Muscle layer of colon (tissue), 2 donors: Measurements from ENCODE around the gene CSF3.
"Not testable (repeated sequence)": the region's sequence is repeated elsewhere in the genome, so short reads cannot be mapped to it uniquely, and the experiment has no call there.

Experiments
- H3K27ac ChIP-seq: one replicate; pipeline ENCODE4 v1.7.0; 2013; ENCODE audit warnings: low read depth, mild to moderate bottlenecking, low read length, moderate library complexity
- H3K27me3 ChIP-seq, 2 donors: one replicate each; pipeline ENCODE4 v1.7.0; 2013; ENCODE audit warnings: low read length in 2 of 2, mild to moderate bottlenecking in 2 of 2; ENCODE audit not compliant: insufficient read depth in 2 of 2, control insufficient read depth in 1 of 2
- H3K36me3 ChIP-seq: one replicate; pipeline ENCODE4 v1.7.0; 2013; ENCODE audit warnings: mild to moderate bottlenecking, low read length; ENCODE audit not compliant: insufficient read depth
- H3K4me1 ChIP-seq: one replicate; pipeline ENCODE4 v1.7.0; 2013; ENCODE audit warnings: mild to moderate bottlenecking, low read length; ENCODE audit not compliant: insufficient read depth
- H3K4me3 ChIP-seq, 2 donors: one replicate each; pipeline ENCODE4 v1.7.0; 2013; ENCODE audit warnings: low read length in 2 of 2, low read depth in 1 of 2, mild to moderate bottlenecking in 1 of 2, moderate library complexity in 1 of 2
- H3K9ac ChIP-seq: one replicate; pipeline ENCODE4 v1.7.0; 2013; ENCODE audit warnings: low read length
- H3K9me3 ChIP-seq: one replicate; pipeline ENCODE4 v1.7.0; 2013; ENCODE audit warnings: mild to moderate bottlenecking, low read length
- donor health status: abdominal sarcoma.
- donor health status: Adenocarcinoma of cecum.

CSF3 gene

DNA sequence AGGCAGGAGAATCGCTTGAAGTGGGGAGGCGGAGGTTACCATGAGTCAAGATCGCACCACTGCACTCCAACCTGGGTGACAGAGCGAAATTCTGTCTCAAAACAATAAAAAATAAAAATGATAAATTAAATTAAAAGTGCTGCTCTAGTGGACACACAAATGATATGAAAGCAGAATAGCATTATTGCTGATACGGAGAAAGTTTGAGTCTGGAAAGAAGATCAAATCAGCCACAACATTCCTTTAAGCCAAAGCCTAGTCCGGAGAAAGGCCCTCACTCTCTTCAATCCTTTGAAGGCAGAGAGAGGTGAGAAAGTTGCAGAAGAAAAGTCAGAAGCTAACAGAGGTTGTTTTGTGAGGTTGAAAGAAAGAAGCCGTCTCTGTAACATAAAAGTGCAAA, 15.1 kb upstream of the CSF3 start:
- H3K4me1 ChIP-seq: no peaks in the 10 kb centered on the region
- no peaks in the 10 kb centered on the region for H3K9me3 ChIP-seq
- H3K36me3 ChIP-seq: peaks cover 26% of the 10 kb centered on the region
- H3K27me3 ChIP-seq: no peaks in the 10 kb centered on the region
- H3K27ac ChIP-seq: no peak overlapping the region
- no peak overlapping the region for H3K9ac ChIP-seq
- H3K4me3 ChIP-seq: no peak overlapping the region

DNA sequence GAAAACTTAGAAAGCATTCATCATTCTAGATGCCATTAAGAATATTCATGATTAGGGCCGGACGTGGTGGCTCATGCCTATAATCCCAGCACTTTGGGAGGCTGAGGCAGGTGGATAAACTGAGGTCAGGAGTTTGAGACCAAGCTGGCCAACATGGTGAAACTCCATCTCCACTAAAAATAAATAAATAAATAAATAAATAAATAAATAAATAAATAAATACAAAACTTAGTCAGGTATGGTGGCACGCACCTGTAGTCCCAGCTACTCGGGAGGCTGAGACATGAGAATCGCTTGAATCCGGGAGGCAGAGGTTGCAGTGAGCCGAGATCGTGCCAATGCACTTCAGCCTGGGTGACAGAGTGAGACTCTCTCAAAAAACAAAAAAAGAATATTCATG, 13.9 kb upstream of the CSF3 start:
- H3K27ac ChIP-seq, H3K4me3 ChIP-seq, H3K9ac ChIP-seq, H3K4me1 ChIP-seq, H3K9me3 ChIP-seq, H3K27me3 ChIP-seq: not testable (repeated sequence)
- peaks cover 16% of the 10 kb centered on the region for H3K36me3 ChIP-seq

DNA sequence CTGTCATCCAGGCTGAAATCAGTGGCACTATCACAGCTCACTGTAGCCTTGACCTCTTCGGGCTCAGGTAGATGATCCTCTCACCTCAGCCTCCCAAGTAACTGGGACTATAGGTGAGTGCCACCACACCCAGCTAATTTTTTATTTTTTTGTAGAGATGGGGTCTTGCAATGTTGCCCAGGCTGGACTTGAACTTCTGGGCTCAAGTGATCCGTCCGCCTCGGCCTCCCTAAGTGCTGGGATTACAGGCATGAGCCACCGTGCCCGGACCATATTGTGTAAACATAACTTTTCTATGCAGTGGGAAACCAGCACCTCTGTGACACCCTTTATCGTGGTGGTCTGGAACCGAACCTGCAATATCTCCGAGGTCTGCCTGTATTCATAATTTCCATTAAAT, 11.2 kb upstream of the CSF3 start:
- Histone ChIP-seq H3K27me3 (no peaks in the 10 kb centered on the region), H3K4me1 (no peaks in the 10 kb centered on the region), H3K4me3 (no peak overlapping the region), H3K9ac (no peak overlapping the region), H3K36me3 (no peaks in the 10 kb centered on the region), H3K27ac (no peak overlapping the region), H3K9me3 (no peaks in the 10 kb centered on the region)

DNA sequence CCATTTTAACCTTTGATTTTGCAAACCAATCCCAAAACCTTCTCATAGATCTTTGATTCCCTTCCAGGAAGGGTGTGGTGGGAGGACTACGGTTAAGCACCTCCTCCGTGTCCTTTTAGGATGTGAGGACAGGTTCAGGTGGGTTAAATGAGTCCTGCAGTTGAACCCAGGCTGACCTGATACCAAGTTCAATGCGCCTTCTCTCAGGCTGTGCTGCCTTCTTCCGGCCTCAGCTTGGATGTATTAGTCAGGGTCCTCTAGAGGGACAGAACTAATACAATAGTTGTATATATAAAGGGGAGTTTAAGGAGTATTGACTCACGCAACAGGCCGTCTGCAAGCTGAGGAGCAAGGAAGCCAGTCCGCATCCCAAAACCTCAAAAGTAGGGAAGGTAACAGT, 10.5 kb upstream of the CSF3 start:
- Histone ChIP-seq H3K36me3 (no peaks in the 10 kb centered on the region), H3K9me3 (no peaks in the 10 kb centered on the region), H3K4me3 (no peak overlapping the region), H3K27ac (no peak overlapping the region), H3K9ac (no peak overlapping the region), H3K4me1 (no peaks in the 10 kb centered on the region), H3K27me3 (no peaks in the 10 kb centered on the region)

DNA sequence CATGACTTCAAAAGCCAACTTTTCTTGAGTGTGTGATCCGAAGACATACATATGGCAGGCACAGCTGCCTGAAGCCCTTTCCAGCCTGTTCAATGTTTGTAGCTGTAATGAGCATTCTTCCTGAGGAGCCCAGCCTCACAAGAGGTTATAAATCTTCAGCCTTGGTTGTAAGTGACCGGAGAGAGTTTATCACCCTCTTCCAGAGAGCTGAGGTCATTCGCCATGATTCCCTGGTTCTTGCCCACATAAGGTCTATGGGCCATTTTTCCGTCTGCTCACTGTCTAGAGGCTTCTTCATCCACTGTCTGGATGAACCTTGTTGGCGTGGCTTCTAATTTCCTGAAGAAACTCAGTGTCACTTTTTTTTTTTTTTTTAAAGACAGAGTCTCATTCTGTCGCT, 9.7 kb upstream of the CSF3 start:
- no peaks in the 10 kb centered on the region for H3K27me3 ChIP-seq
- H3K9ac ChIP-seq: no peak overlapping the region
- no peak overlapping the region for H3K27ac ChIP-seq
- no peaks in the 10 kb centered on the region for H3K4me1 ChIP-seq
- H3K9me3 ChIP-seq: no peaks in the 10 kb centered on the region
- no peak overlapping the region for H3K4me3 ChIP-seq
- no peaks in the 10 kb centered on the region for H3K36me3 ChIP-seq

DNA sequence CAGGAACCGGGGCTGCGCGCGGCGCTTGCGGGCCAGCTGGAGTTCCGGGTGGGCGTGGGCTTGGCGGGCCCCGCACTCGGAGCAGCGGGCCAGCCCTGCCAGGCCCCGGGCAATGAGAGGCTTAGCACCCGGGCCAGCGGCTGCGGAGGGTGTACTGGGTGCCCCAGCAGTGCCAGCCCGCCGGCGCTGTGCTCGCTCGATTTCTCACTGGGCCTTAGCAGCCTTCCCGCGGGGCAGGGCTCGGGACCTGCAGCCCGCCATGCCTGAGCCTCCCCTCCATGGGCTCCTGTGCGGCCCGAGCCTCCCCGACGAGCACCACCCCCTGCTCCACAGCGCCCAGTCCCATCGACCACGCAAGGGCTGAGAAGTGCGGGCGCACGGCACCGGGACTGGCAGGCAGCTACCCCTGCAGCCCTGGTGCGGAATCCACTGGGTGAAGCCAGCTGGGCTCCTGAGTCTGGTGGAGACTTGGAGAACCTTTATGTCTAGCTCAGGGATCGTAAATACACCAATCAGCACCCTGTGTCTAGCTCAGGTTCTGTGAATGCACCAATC, 4.2 kb upstream of the CSF3 start:
- not testable (repeated sequence) for H3K9me3 ChIP-seq, H3K9ac ChIP-seq, H3K4me3 ChIP-seq, H3K36me3 ChIP-seq, H3K27ac ChIP-seq, H3K27me3 ChIP-seq, H3K4me1 ChIP-seq

DNA sequence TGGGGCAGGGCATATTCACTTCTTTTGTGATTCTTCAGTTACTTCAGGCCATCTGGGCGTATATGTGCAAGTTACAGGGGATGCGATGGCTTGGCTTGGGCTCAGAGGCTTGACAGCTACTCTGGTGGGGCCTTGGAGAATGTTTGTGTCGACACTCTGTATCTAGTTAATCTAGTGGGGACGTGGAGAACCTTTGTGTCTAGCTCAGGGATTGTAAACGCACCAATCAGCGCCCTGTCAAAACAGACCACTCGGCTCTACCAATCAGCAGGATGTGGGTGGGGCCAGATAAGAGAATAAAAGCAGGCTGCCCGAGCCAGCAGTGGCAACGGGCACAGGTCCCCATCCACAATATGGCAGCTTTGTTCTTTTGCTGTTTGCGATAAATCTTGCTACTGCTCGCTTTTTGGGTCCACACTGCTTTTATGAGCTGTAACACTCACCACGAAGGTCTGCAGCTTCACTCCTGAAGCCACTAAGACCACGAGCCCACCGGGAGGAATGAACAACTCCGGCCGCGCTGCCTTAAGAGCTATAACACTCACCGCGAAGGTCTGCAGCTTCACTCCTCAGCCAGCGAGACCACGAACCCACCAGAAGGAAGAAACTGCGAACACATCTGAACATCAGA, 3.1 kb upstream of the CSF3 start:
- not testable (repeated sequence) for H3K4me3 ChIP-seq, H3K36me3 ChIP-seq, H3K9ac ChIP-seq, H3K4me1 ChIP-seq, H3K27me3 ChIP-seq, H3K9me3 ChIP-seq, H3K27ac ChIP-seq

DNA sequence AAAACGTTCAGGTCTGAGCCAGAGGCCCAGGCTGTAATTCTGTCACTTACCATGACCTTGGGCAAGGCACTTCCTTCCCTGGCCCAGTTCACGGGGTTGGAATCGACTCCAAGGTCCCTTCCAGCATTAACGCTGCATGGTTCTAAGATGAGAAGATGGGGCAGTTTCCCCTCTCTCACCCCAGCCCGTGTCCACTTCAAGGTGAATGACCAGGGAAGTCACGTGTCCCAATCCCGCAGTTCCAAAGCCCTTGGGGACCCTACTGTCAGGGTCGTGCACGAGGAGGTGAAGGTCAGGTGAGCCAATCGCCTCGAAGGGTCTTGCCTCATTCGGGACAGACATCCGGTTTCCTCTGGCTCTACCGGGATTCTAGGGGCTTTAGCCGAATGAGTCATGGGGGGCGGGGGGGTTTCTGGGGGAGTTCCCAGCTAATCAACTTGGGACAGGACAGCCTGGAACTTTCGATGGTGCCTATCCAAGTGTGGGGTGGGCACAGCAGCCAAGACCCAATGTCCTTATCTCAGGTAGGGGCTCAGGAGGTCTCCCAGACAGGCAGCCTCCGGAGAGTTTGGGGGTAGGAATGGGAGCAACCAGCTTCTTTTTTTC, 762 bp upstream of the CSF3 start:
- no peak overlapping the region for H3K27ac ChIP-seq
- H3K27me3 ChIP-seq: no peaks in the 10 kb centered on the region
- H3K9ac ChIP-seq: no peak overlapping the region
- no peak overlapping the region for H3K4me3 ChIP-seq
- peaks cover 26% of the 10 kb centered on the region for H3K4me1 ChIP-seq
- peaks cover 1% of the 10 kb centered on the region for H3K36me3 ChIP-seq
- no peaks in the 10 kb centered on the region for H3K9me3 ChIP-seq

DNA sequence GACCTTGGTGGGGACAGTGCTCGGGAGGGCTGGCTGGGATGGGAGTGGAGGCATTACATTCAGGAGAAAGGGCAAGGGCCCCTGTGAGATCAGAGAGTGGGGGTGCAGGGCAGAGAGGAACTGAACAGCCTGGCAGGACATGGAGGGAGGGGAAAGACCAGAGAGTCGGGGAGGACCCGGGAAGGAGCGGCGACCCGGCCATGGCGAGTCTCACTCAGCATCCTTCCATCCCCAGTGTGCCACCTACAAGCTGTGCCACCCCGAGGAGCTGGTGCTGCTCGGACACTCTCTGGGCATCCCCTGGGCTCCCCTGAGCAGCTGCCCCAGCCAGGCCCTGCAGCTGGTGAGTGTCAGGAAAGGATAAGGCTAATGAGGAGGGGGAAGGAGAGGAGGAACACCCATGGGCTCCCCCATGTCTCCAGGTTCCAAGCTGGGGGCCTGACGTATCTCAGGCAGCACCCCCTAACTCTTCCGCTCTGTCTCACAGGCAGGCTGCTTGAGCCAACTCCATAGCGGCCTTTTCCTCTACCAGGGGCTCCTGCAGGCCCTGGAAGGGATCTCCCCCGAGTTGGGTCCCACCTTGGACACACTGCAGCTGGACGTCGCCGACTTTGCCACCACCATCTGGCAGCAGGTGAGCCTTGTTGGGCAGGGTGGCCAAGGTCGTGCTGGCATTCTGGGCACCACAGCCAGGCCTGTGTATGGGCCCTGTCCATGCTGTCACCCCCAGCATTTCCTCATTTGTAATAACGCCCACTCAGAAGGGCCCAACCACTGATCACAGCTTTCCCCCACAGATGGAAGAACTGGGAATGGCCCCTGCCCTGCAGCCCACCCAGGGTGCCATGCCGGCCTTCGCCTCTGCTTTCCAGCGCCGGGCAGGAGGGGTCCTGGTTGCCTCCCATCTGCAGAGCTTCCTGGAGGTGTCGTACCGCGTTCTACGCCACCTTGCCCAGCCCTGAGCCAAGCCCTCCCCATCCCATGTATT, 1.1 kb downstream of the CSF3 start:
- H3K36me3 ChIP-seq: peaks cover 16% of the 10 kb centered on the region
- no peaks in the 10 kb centered on the region for H3K27me3 ChIP-seq
- peaks cover 31% of the 10 kb centered on the region for H3K4me1 ChIP-seq
- H3K27ac ChIP-seq: no peak overlapping the region
- no peaks in the 10 kb centered on the region for H3K9me3 ChIP-seq
- H3K9ac ChIP-seq: no peak overlapping the region
- no peak overlapping the region for H3K4me3 ChIP-seq

DNA sequence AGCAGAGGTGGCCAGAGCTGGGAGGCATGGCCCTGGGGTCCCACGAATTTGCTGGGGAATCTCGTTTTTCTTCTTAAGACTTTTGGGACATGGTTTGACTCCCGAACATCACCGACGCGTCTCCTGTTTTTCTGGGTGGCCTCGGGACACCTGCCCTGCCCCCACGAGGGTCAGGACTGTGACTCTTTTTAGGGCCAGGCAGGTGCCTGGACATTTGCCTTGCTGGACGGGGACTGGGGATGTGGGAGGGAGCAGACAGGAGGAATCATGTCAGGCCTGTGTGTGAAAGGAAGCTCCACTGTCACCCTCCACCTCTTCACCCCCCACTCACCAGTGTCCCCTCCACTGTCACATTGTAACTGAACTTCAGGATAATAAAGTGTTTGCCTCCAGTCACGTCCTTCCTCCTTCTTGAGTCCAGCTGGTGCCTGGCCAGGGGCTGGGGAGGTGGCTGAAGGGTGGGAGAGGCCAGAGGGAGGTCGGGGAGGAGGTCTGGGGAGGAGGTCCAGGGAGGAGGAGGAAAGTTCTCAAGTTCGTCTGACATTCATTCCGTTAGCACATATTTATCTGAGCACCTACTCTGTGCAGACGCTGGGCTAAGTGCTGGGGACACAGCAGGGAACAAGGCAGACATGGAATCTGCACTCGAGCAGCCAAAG, 2.3 kb downstream of the CSF3 start:
- no peak overlapping the region for H3K4me3 ChIP-seq
- no peaks in the 10 kb centered on the region for H3K27me3 ChIP-seq
- peaks cover 28% of the 10 kb centered on the region for H3K36me3 ChIP-seq
- H3K27ac ChIP-seq: no peak overlapping the region
- H3K4me1 ChIP-seq: peaks cover 32% of the 10 kb centered on the region
- H3K9me3 ChIP-seq: no peaks in the 10 kb centered on the region
- H3K9ac ChIP-seq: no peak overlapping the region
